Activated naive CD4-positive, alpha-beta T cell treated with anti-CD3 and anti-CD28 coated beads for 36 hours (primary cell): Measurements from ENCODE around the gene LRRC37B. TPM values are rescaled to one million over a fixed set of nuclear protein-coding genes. Genes with fewer than 3 reads are reported as not detected.
"Not testable (repeated sequence)": the region's sequence is repeated elsewhere in the genome, so short reads cannot be mapped to it uniquely, and the experiment has no call there.

Source experiments
- CTCF ChIA-PET: fragments of 350-600 bp; sonication (Branson Sonifier 250); formaldehyde crosslinking; loops from one replicate; lab custom pipeline; 2021; ENCODE audit warnings: antibody characterized with exemption; lab: Charles Lee
- DNase-seq: peaks from one replicate; pipeline ENCODE4 v3.0.0-alpha.2; 2020
- H3K27ac Mint-ChIP-seq: one replicate; pipeline ENCODE4 v1.8.0; 2021; ENCODE audit warnings: mild to moderate bottlenecking, mixed read lengths
- H3K27me3 Mint-ChIP-seq: one replicate; pipeline ENCODE4 v1.8.0; 2021; ENCODE audit warnings: low read depth, mixed read lengths
- H3K36me3 Mint-ChIP-seq: one replicate; pipeline ENCODE4 v1.8.0; 2021; ENCODE audit warnings: low read depth, mixed read lengths
- H3K4me1 Mint-ChIP-seq: one replicate; pipeline ENCODE4 v1.8.0; 2021; ENCODE audit warnings: low read depth, mixed read lengths
- H3K4me3 Mint-ChIP-seq: one replicate; pipeline ENCODE4 v1.8.0; 2021; ENCODE audit warnings: mild to moderate bottlenecking, moderate library complexity, mixed read lengths
- H3K9me3 Mint-ChIP-seq: one replicate; pipeline ENCODE4 v1.8.0; 2021; ENCODE audit warnings: mixed read lengths
- intact Hi-C: fragments of 100-400 bp; cut with micrococcal nuclease; formaldehyde crosslinking; loops from one replicate; pipeline ENCODE4 v1.15.1; 2023
- total RNA-seq, 2 experiments: library from RNA; stranded (reverse); gene quantifications; one replicate each; pipeline ENCODE4 v1.2.3, GENCODE V29; 2021

Gene LRRC37B
- total RNA-seq, 2 experiments from 2014 or later, result 14.4 to 15.0 TPM

DNA sequence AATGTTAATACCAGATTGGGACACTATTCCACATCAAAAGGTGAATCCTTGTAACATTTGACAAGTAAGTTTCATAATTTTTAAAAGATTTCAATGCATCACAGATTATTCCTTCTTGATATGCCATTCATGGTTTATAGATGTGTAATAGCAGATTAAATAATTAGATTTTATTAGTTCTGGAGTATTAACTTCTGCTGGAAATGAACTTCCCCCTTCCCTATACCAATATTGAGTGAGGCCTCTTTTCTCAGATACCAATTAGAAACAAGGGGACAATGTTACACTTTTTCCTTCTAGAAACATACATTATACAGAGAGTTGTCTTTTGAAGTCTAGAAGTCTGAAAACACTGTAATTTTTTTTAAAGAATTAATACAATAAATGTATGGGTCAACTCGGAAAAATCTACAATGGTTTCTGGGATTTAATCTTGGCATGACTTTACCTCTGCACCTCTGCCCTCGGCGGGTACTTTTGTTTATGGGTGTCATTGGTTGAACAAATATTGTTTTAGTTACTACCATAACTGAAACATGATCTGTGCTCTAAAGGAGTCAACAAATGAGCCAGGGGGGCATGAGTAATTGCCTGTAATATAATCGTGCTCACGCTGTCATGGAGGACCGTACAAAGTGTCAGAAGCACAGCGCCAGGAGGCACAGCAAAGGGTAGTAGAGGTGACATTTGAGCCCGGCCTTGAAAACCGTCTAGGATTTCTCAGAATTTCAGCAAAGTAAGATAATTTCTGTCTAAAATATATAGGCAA lies 8.2 kb downstream of the LRRC37B start:
- intact Hi-C loops, result no loop called here
- Mint-ChIP-seq H3K27me3 (no peaks in the 10 kb centered on the region), H3K4me3 (no peak overlapping the region), H3K9me3 (no peaks in the 10 kb centered on the region), H3K27ac (no peak overlapping the region), H3K4me1 (peaks cover 36% of the 10 kb centered on the region), H3K36me3 (peaks cover 2% of the 10 kb centered on the region)
- no peak for DNase-seq
- CTCF ChIA-PET, result interaction anchor here (1.8 kb wide), 1 partner anchor 8 kb away, joined by 13 read pairs; the partner anchor contains the start of gene LRRC37B

- Mint-ChIP-seq H3K27me3 (no peaks in the 10 kb centered on the region), H3K4me1 (peaks cover 33% of the 10 kb centered on the region), H3K27ac (no peak overlapping the region), H3K9me3 (no peaks in the 10 kb centered on the region), H3K36me3 (peaks cover 2% of the 10 kb centered on the region), H3K4me3 (no peak overlapping the region)
- DNase-seq, result no peak
- intact Hi-C loops, result no loop called here
- CTCF ChIA-PET, result interaction anchor here (1.8 kb wide), 1 partner anchor 8 kb away, joined by 13 read pairs; the partner anchor contains the start of gene LRRC37B
These were observed 9.0 kb downstream of the LRRC37B start for GRCh38 chr17:32016231-32016630.

GRCh38 chr17:32019228-32019627 lies 12.0 kb downstream of the LRRC37B start:
- CTCF ChIA-PET, result interaction anchor here (0.6 to 0.7 kb wide), 2 partner anchors 8 to 47 kb away, joined by 3 to 6 read pairs; no protein-coding TSS in a partner anchor
- no peaks in the 10 kb centered on the region for H3K27me3 Mint-ChIP-seq
- H3K27ac Mint-ChIP-seq, result no peak overlapping the region
- H3K36me3 Mint-ChIP-seq, result peaks cover 2% of the 10 kb centered on the region
- no peak for DNase-seq
- H3K4me1 Mint-ChIP-seq, result peaks cover 20% of the 10 kb centered on the region
- no peaks in the 10 kb centered on the region for H3K9me3 Mint-ChIP-seq
- no peak overlapping the region for H3K4me3 Mint-ChIP-seq
- intact Hi-C loops, result no loop called here

DNA sequence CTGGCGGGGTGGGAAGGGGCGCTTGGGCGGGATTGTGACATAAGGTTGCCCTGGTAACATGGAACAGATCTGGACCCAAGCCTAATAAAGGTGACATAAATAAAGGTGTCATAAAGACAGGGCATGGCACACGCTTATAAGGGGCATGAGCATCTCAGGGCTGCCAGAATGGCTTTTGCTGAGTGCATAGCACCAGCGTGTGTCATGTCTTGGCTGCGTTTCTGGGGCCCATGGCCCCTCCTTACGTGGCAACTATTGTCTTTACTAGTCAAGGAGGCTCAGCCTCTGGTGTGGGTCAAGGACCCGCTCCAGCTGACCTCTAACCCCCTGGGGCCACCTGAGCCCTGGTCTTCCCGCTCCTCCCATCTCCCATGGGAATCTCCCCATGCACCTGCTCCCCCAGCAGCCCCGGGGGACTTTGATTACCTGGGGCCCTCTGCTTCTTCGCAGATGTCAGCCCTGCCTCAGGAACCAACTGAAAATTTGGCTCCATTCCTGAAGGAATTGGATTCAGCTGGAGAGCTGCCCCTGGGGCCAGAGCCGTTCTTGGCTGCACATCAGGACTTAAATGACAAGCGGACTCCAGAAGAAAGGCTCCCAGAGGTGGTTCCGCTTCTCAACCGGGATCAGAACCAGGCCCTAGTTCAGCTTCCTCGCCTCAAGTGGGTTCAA lies 13.9 kb downstream of the LRRC37B start:
- Mint-ChIP-seq H3K36me3 (peaks cover 2% of the 10 kb centered on the region), H3K27ac (no peak overlapping the region), H3K27me3 (no peaks in the 10 kb centered on the region), H3K4me3 (no peak overlapping the region), H3K4me1 (peaks cover 15% of the 10 kb centered on the region), H3K9me3 (no peaks in the 10 kb centered on the region)
- intact Hi-C loops, result no loop called here
- DNase-seq, result no peak
- CTCF ChIA-PET, result no interaction called here

- H3K36me3 Mint-ChIP-seq, result peaks cover 2% of the 10 kb centered on the region
- DNase-seq, result no peak
- no peak overlapping the region for H3K4me3 Mint-ChIP-seq
- H3K27ac Mint-ChIP-seq, result no peak overlapping the region
- no peaks in the 10 kb centered on the region for H3K27me3 Mint-ChIP-seq
- intact Hi-C loops, result no loop called here
- H3K4me1 Mint-ChIP-seq, result peaks cover 10% of the 10 kb centered on the region
- CTCF ChIA-PET, result no interaction called here
- H3K9me3 Mint-ChIP-seq, result no peaks in the 10 kb centered on the region
These were observed 14.4 kb downstream of the LRRC37B start for GRCh38 chr17:32021615-32021955.

GRCh38 chr17:32022554-32022953 lies 15.4 kb downstream of the LRRC37B start:
- H3K36me3 Mint-ChIP-seq, result not testable (repeated sequence)

DNA sequence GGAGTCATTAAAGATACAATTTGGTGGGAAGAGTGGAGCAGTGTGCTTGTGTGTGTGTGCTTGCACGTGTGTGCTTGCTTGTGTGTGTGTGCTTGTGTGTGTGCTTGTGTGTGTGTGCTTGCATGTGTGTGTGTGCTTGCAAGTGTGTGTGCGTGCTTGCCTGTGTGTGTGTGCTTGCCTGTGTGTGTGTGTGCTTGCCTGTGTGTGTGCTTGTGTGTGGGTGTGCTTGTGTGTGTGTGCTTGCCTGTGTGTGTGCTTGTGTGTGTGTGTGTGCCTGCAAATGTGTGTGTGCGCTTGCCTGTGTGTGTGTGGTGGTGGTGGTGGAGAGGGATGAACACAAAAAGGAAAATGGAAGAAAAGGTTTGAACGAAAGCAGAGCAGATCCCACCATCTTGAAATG lies 20.1 kb downstream of the LRRC37B start:
- CTCF ChIA-PET, DNase-seq, H3K27ac Mint-ChIP-seq, intact Hi-C loops, H3K4me1 Mint-ChIP-seq, H3K27me3 Mint-ChIP-seq, H3K9me3 Mint-ChIP-seq, H3K4me3 Mint-ChIP-seq, H3K36me3 Mint-ChIP-seq: not testable (repeated sequence)

More at GRCh38 chr17:32022554-32022953, 15.4 kb downstream of the LRRC37B start:
- CTCF ChIA-PET, intact Hi-C loops, DNase-seq, H3K27ac Mint-ChIP-seq, H3K4me1 Mint-ChIP-seq, H3K9me3 Mint-ChIP-seq, H3K4me3 Mint-ChIP-seq, H3K27me3 Mint-ChIP-seq: not testable (repeated sequence)

GRCh38 chr17:32033223-32033622 lies 26.0 kb downstream of the LRRC37B start:
- H3K4me1 Mint-ChIP-seq, result no peaks in the 10 kb centered on the region
- no peak overlapping the region for H3K4me3 Mint-ChIP-seq
- CTCF ChIA-PET, result interaction anchor here (1.1 kb wide), 1 partner anchor 105 kb away, joined by 3 read pairs; no protein-coding TSS in a partner anchor
- no peaks in the 10 kb centered on the region for H3K27me3 Mint-ChIP-seq
- DNase-seq, result no peak
- no peak overlapping the region for H3K27ac Mint-ChIP-seq
- H3K9me3 Mint-ChIP-seq, result no peaks in the 10 kb centered on the region
- H3K36me3 Mint-ChIP-seq, result peaks cover 2% of the 10 kb centered on the region
- intact Hi-C loops, result no loop called here

DNA sequence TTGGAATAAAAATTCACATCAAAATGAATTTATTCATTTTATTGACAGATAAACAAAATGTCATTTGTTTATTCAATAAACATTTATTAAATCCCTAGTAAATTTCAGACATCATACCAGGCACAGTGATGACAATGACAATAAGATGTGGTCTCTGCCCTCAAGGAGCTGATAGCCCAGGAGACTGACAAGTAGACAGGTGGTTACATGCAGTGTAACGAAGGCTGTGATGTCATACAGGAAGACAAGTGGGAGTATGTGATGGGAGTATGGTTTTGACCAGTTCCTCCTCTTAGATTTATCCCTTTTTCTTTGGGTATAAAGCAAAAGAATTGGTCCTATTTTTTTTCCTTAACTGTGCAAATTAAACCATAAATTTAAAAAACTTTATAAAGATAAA lies 26.6 kb downstream of the LRRC37B start:
- CTCF ChIA-PET, H3K4me3 Mint-ChIP-seq, H3K27me3 Mint-ChIP-seq, H3K27ac Mint-ChIP-seq, intact Hi-C loops, DNase-seq, H3K9me3 Mint-ChIP-seq, H3K36me3 Mint-ChIP-seq, H3K4me1 Mint-ChIP-seq: not testable (repeated sequence)

- H3K9me3 Mint-ChIP-seq, H3K27me3 Mint-ChIP-seq, H3K4me1 Mint-ChIP-seq, CTCF ChIA-PET, H3K36me3 Mint-ChIP-seq, intact Hi-C loops, H3K4me3 Mint-ChIP-seq, DNase-seq, H3K27ac Mint-ChIP-seq: not testable (repeated sequence)
These were observed 33.1 kb downstream of the LRRC37B start for GRCh38 chr17:32040246-32040645.

DNA sequence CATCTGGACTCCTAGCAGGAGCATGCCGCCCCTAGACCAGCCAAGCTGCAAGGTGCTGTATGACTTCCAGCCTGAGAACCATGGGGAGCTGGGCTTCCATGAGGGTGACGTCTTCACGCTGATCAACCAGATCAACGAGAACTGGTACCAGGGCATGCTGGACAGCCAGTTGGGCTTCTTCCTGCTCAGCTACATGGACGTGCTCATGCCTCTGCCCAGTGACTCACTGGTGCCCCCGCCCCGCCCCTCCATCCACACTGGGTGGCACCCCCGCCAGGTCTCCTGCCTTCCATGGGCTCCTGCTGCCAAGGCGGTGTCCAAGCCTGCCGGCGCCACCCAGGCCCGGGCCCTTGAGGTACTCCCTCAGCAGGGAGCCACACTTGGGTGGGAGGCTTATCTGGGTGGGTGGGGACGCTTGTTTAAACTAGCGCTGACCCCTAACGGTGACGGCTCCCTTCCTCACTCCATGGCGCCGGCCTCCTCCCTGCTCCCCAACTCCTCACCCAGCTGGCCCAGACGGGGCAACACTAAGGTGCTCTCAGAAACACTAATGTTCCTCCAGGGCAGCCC lies 34.2 kb downstream of the LRRC37B start:
- H3K4me3 Mint-ChIP-seq, H3K27ac Mint-ChIP-seq, H3K4me1 Mint-ChIP-seq, H3K9me3 Mint-ChIP-seq, H3K27me3 Mint-ChIP-seq, DNase-seq, CTCF ChIA-PET, H3K36me3 Mint-ChIP-seq, intact Hi-C loops: not testable (repeated sequence)

- H3K4me3 Mint-ChIP-seq, DNase-seq, CTCF ChIA-PET, H3K27me3 Mint-ChIP-seq, H3K4me1 Mint-ChIP-seq, H3K27ac Mint-ChIP-seq, H3K36me3 Mint-ChIP-seq, intact Hi-C loops, H3K9me3 Mint-ChIP-seq: not testable (repeated sequence)
These were observed 35.1 kb downstream of the LRRC37B start for GRCh38 chr17:32042266-32042665.
